K562 (cell line): ENCODE results near the gene GRIA3. TPM values are rescaled to one million over a fixed set of nuclear protein-coding genes. Genes with fewer than 3 reads are reported as not detected.

Source experiments
- ATAC-seq: fragments of 200-7000 bp; cut with Tn5 transposase; 3 replicates; pipeline ENCODE4 v1.9.1; 2020; ENCODE audit warnings: moderate library complexity
- BruUV-seq: library from RNA; stranded (reverse); fragments of 400-500 nt; replicated peaks from 2 replicates; lab custom pipeline; 2021; lab: Mats Ljungman, UMichigan
- CTCF ChIA-PET: fragments of 300-600 bp; formaldehyde crosslinking; extraction: SDS; loops from one replicate; lab custom pipeline; 2021; ENCODE audit warnings: low intra/inter-chr PET ratio; lab: Yijun Ruan, JAX
- POLR2A ChIA-PET: fragments of 300-600, 350-650 bp; sonication (Branson Sonifier 250); formaldehyde crosslinking; extraction: SDS; loops from one replicate; lab custom pipeline; 2021; ENCODE audit warnings: antibody characterized with exemption, inconsistent platforms; lab: Yijun Ruan, JAX
- DNase-seq, 4 experiments: peaks; one replicate each; pipeline versions ENCODE4 v3.0.0 to v3.0.0-alpha.2; 2011 to 2018; ENCODE audit warnings: low spot score in 3 of 4, mixed read lengths in 3 of 4; ENCODE audit errors: extremely low read depth in 1 of 4
- FAIRE-seq: peaks from 2 replicates; lab custom pipeline; 2011; peaks lifted over from hg19 to GRCh38; lab: Jason Lieb, UNC
- H2AFZ ChIP-seq: 2 replicates; pipeline ENCODE4 v1.6.0; 2011; ENCODE audit warnings: low read depth, low read length, control low read depth, inconsistent platforms
- H3K27ac ChIP-seq: fragments of 200-600 bp; 3 replicates; pipeline ENCODE4 v1.8.0; 2011; ENCODE audit warnings: low read depth, mild to moderate bottlenecking, control low read depth, inconsistent platforms, low read length, moderate library complexity, mixed read lengths; ENCODE audit errors: extremely low read depth
- H3K27me3 ChIP-seq, 2 experiments: fragments of 300-600 bp in 1 of 2; 2 replicates in 1 of 2; 3 replicates in 1 of 2; pipeline versions ENCODE4 v1.6.0 to v1.8.0; 2011; ENCODE audit warnings: inconsistent platforms in 2 of 2, low read length in 2 of 2, mild to moderate bottlenecking in 1 of 2, mixed read lengths in 1 of 2, moderate library complexity in 1 of 2; ENCODE audit not compliant: control insufficient read depth in 2 of 2, insufficient read depth in 2 of 2
- H3K36me3 ChIP-seq: fragments of 300-600 bp; 3 replicates; pipeline ENCODE4 v1.8.0; 2011; ENCODE audit warnings: mild to moderate bottlenecking, low read length, inconsistent platforms; ENCODE audit not compliant: control insufficient read depth, insufficient read depth
- H3K4me1 ChIP-seq, 2 experiments: fragments of 200-600 bp in 1 of 2; replicated peaks in 1 of 2; 2 replicates in 1 of 2; 3 replicates in 1 of 2; pipeline versions ENCODE4 v1.5.1 to v1.8.0; 2011; ENCODE audit warnings: inconsistent platforms in 2 of 2, low read length in 2 of 2, mild to moderate bottlenecking in 1 of 2, mixed read lengths in 1 of 2, moderate library complexity in 1 of 2; ENCODE audit not compliant: control insufficient read depth in 2 of 2, insufficient read depth in 2 of 2
- H3K4me2 ChIP-seq: 2 replicates; pipeline ENCODE4 v1.6.1; 2011; ENCODE audit warnings: low read length, control low read depth, inconsistent platforms, mixed read lengths; ENCODE audit not compliant: insufficient read depth
- H3K4me3 ChIP-seq: fragments of 200-600 bp; sonication (generic), shearing (Covaris generic); 2 replicates; pipeline ENCODE4 v1.5.1; 2016; ENCODE audit warnings: control low read depth, inconsistent platforms
- H3K79me2 ChIP-seq: fragments of 200-600 bp; 3 replicates; pipeline ENCODE4 v1.8.0; 2011; ENCODE audit warnings: low read length, inconsistent platforms; ENCODE audit not compliant: control insufficient read depth, insufficient read depth
- H3K9ac ChIP-seq, 2 experiments: 2 replicates each; pipeline versions ENCODE4 v1.6.0 to v1.6.1; 2011; ENCODE audit warnings: low read depth in 2 of 2, low read length in 2 of 2, control low read depth in 1 of 2, inconsistent platforms in 1 of 2, mild to moderate bottlenecking in 1 of 2, mixed read lengths in 1 of 2; ENCODE audit not compliant: insufficient read depth in 1 of 2
- H3K9me1 ChIP-seq: one replicate; pipeline ENCODE4 v1.6.0; 2011; ENCODE audit warnings: inconsistent platforms, mild to moderate bottlenecking, low read length, moderate library complexity; ENCODE audit not compliant: control insufficient read depth, insufficient read depth
- H3K9me3 ChIP-seq: replicated peaks from 2 replicates; pipeline ENCODE4 v1.5.1; 2011; ENCODE audit warnings: low read depth, low read length, inconsistent platforms; ENCODE audit not compliant: control insufficient read depth, insufficient read depth
- H4K20me1 ChIP-seq: replicated peaks from 2 replicates; pipeline ENCODE4 v1.6.1; 2011; ENCODE audit warnings: low read length, inconsistent platforms, mixed read lengths; ENCODE audit not compliant: control insufficient read depth, insufficient read depth
- C11orf30 ChIP-seq: fragments of 450-650 bp; IDR thresholded peaks from 2 replicates; pipeline ENCODE4 v1.6.1; 2016; ENCODE audit warnings: low read depth, mild to moderate bottlenecking
- ETV6 ChIP-seq, 3 experiments: fragments of 150-350 bp in 1 of 3; sonication (generic) in 1 of 3; formaldehyde crosslinking in 1 of 3; IDR thresholded peaks; 2 replicates each; pipeline versions ENCODE4 v1.6.1 to v1.8.0; 2014 to 2022; ENCODE audit warnings: borderline replicate concordance in 2 of 3, low read depth in 2 of 3, antibody characterized with exemption in 1 of 3, low read length in 1 of 3, mild to moderate bottlenecking in 1 of 3, missing genetic modification reagents in 1 of 3
- KLF16 ChIP-seq: IDR thresholded peaks from 2 replicates; pipeline ENCODE4 v1.6.1; 2016; ENCODE audit warnings: antibody characterized with exemption
- RAD21 ChIP-seq, 2 experiments: fragments of 250-450 bp in 1 of 2; fragments of 450-650 bp in 1 of 2; sonication (Bioruptor Pico) in 1 of 2; formaldehyde crosslinking in 1 of 2; IDR thresholded peaks in 1 of 2; conservative IDR thresholded peaks in 1 of 2; 2 replicates each; pipeline versions ENCODE4 v1.4.0 to v1.8.0; 2020 to 2022; ENCODE audit warnings: mild to moderate bottlenecking in 2 of 2, moderate library complexity in 1 of 2
- TAF15 ChIP-seq: fragments of 200-400 bp; formaldehyde crosslinking; IDR thresholded peaks from 2 replicates; pipeline ENCODE4 v1.6.1; 2017; ENCODE audit warnings: mild to moderate bottlenecking, low read depth, low read length, moderate library complexity
- ZFP1 ChIP-seq: fragments of 450-650 bp; formaldehyde crosslinking; IDR thresholded peaks from 2 replicates; pipeline ENCODE4 v1.4.0; 2020; ENCODE audit warnings: mild to moderate bottlenecking, mixed read lengths
- ZFPM2 ChIP-seq: fragments of 250-450 bp; sonication (Bioruptor Pico); IDR thresholded peaks from 2 replicates; pipeline ENCODE4 v1.5.1; 2022; ENCODE audit warnings: mild to moderate bottlenecking
- ZNF263 ChIP-seq: sonication (generic); formaldehyde crosslinking; IDR thresholded peaks from 2 replicates; pipeline ENCODE4 v1.8.0; 2022; ENCODE audit warnings: mild to moderate bottlenecking, missing genetic modification reagents, borderline replicate concordance
- ZNF282 ChIP-seq: sonication (generic); formaldehyde crosslinking; IDR thresholded peaks from 2 replicates; pipeline ENCODE4 v1.8.1; 2023; ENCODE audit warnings: missing genetic modification reagents
- WGBS: fragments of 100-300 bp; shearing (Covaris generic); methylation state at CpG from one replicate; pipeline ENCODE4 v1.1.6; 2016; ENCODE audit warnings: low coverage, mixed read lengths; ENCODE audit not compliant: insufficient coverage; ENCODE audit errors: missing lambda C conversion rate; 5-methylcytosine and 5-hydroxymethylcytosine counted together
- in situ Hi-C: fragments of 300-500 bp; cut with MboI; formaldehyde crosslinking; loops from 4 replicates; pipeline ENCODE4 v1.15.0; 2018; ENCODE audit warnings: inconsistent platforms, mixed read lengths
- intact Hi-C: fragments of 100-400 bp; cut with micrococcal nuclease; formaldehyde crosslinking; loops from 2 replicates; pipeline ENCODE4 v1.14.2; 2022
- polyA plus RNA-seq, 8 experiments: library from polyadenylated mRNA; depleted of rRNA in 4 of 8; stranded (reverse) in 5 of 8; unstranded in 3 of 8; fragments of >200 nt; fragmentation: Nextera tagmentation in 2 of 8; fragmentation: Illumina TruSeq in 1 of 8; extraction: Ambion mirVana in 2 of 8; extraction: Trizol in 1 of 8; gene quantifications; 2 replicates each; pipeline versions ENCODE4 v1.2.1 to v1.2.3, GENCODE V29; 2011 to 2014; ENCODE audit warnings: inconsistent platforms in 1 of 8, missing spikeins in 1 of 8
- total RNA-seq, 7 experiments: library from RNA; depleted of rRNA in 6 of 7; stranded (reverse); fragments of >200 nt in 6 of 7; fragmentation: Illumina TruSeq in 2 of 7; extraction: Trizol in 2 of 7; gene quantifications; 2 replicates each; pipeline versions ENCODE4 v1.2.1 to v1.2.3, GENCODE V29; 2011 to 2021; ENCODE audit warnings: low replicate concordance in 1 of 7
- TF ChIP-seq, protein P1 (sequence below): fragments of 250-450 bp; sonication (Bioruptor Pico); IDR thresholded peaks from 2 replicates; pipeline ENCODE4 v1.4.0; 2020

The GRIA3 gene
- total and polyA plus RNA-seq, 9 of the 15 experiments (the other 6 are each of a cell fraction or from before 2014, with no cell fraction given), result 0.10 TPM; not detected in 8

DNA sequence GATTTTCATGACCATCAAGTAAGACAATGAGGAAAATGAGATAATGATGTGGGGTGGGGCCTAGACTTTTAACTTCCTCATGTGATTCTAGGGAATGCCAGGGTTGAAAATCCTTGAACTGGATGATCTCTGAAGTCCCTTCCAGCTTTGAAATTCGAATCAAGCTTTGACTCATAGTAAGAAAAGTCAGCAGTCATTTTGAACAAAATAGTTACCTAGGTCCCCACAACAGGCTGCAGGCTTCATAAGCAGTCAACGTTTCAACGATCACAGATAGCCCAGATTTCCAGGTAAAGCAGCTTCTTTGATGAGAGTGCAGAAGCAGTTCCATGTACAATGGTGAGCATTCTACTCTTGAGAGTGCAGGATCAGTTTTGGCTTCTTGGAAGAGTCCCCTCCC lies 93.7 kb downstream of the GRIA3 start (continued):
- TF ChIP-seq, protein P1, sequence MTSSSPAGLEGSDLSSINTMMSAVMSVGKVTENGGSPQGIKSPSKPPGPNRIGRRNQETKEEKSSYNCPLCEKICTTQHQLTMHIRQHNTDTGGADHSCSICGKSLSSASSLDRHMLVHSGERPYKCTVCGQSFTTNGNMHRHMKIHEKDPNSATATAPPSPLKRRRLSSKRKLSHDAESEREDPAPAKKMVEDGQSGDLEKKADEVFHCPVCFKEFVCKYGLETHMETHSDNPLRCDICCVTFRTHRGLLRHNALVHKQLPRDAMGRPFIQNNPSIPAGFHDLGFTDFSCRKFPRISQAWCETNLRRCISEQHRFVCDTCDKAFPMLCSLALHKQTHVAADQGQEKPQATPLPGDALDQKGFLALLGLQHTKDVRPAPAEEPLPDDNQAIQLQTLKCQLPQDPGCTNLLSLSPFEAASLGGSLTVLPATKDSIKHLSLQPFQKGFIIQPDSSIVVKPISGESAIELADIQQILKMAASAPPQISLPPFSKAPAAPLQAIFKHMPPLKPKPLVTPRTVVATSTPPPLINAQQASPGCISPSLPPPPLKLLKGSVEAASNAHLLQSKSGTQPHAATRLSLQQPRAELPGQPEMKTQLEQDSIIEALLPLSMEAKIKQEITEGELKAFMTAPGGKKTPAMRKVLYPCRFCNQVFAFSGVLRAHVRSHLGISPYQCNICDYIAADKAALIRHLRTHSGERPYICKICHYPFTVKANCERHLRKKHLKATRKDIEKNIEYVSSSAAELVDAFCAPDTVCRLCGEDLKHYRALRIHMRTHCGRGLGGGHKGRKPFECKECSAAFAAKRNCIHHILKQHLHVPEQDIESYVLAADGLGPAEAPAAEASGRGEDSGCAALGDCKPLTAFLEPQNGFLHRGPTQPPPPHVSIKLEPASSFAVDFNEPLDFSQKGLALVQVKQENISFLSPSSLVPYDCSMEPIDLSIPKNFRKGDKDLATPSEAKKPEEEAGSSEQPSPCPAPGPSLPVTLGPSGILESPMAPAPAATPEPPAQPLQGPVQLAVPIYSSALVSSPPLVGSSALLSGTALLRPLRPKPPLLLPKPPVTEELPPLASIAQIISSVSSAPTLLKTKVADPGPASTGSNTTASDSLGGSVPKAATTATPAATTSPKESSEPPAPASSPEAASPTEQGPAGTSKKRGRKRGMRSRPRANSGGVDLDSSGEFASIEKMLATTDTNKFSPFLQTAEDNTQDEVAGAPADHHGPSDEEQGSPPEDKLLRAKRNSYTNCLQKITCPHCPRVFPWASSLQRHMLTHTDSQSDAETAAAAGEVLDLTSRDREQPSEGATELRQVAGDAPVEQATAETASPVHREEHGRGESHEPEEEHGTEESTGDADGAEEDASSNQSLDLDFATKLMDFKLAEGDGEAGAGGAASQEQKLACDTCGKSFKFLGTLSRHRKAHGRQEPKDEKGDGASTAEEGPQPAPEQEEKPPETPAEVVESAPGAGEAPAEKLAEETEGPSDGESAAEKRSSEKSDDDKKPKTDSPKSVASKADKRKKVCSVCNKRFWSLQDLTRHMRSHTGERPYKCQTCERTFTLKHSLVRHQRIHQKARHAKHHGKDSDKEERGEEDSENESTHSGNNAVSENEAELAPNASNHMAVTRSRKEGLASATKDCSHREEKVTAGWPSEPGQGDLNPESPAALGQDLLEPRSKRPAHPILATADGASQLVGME, result no peak
- TF ChIP-seq RAD21 (CRISPR knock-in tag; conservative IDR thresholded peaks at IDR 0.05 in 1 of 2, IDR thresholded peaks at IDR 0.05 in 1 of 2), result peak in 1 of 2 experiments; percentile 10; a peak in 1 of 4 replicates
- no peak for TF ChIP-seq ZFPM2 (CRISPR knock-in tag)

DNA sequence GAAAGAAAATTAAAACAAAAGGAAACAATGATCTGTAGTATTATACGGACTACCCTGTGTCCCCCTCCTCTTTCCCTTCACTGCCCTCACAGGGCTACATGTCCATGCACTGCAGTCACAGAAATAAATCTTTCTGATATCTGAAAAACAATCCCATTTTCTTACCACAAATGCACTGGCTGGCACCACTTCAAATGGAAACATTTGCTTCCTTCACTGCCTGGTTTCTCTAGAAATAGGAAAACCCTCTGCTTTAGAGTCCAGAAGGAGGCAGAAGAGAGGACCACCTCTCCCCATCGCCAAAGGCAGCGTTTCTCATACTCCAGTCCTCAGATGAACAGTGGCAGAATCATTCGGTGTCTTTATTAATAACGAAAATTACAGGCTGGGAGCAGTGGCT lies 98.2 kb downstream of the GRIA3 start:
- Histone ChIP-seq H3K9me3 (no peaks in the 10 kb centered on the region), H3K4me1 (no peaks in the 10 kb centered on the region), H3K27me3 (no peaks in the 10 kb centered on the region), H3K4me2 (no peak overlapping the region), H3K27ac (no peak overlapping the region), H2AFZ (no peak overlapping the region), H3K9me1 (no peaks in the 10 kb centered on the region), H4K20me1 (no peaks in the 10 kb centered on the region), H3K4me3 (no peak overlapping the region), H3K9ac (no peak overlapping the region), H3K79me2 (no peaks in the 10 kb centered on the region), H3K36me3 (no peaks in the 10 kb centered on the region)
- FAIRE-seq, result no peak
- ChIA-PET POLR2A (no interaction called here), CTCF (no interaction called here)
- in situ Hi-C loops (no loop called here), intact Hi-C loops (no loop called here)
- no peak for ATAC-seq
- TF ChIP-seq C11orf30, result no peak
- no peak for TF ChIP-seq TAF15
- no peak for TF ChIP-seq KLF16
- TF ChIP-seq ZFP1 (CRISPR knock-in tag), result no peak
- no peak for TF ChIP-seq ZNF263 (CRISPR knock-in tag)
- TF ChIP-seq ETV6 (IDR thresholded peaks at IDR 0.05; ENCODE audit: borderline replicate concordance in 1 of 2, low read depth in 2 of 2, low read length in 1 of 2), result no peak
- TF ChIP-seq ETV6 (CRISPR knock-in tag; IDR thresholded peaks at IDR 0.05; ENCODE audit: borderline replicate concordance), result no peak
- TF ChIP-seq ZNF282 (CRISPR knock-in tag), result no peak
- 2% methylated on average over 5 of the region's 5 CpGs for WGBS
- no TSS peak for BruUV-seq
- DNase-seq, result no peak
